Panc1 (cell line): ENCODE results near the gene TBCK. TPM values are rescaled to one million over a fixed set of nuclear protein-coding genes. Genes with fewer than 3 reads are reported as not detected.

ENCODE experiments used
- ATAC-seq: fragments of 200-7000 bp; cut with Tn5 transposase; 2 replicates; pipeline ENCODE4 v1.9.1; 2020; ENCODE audit warnings: mild to moderate bottlenecking, moderate library complexity
- BruUV-seq: library from RNA; stranded (reverse); fragments of 400-500 nt; replicated peaks from 2 replicates; lab custom pipeline; 2021; lab: Mats Ljungman, UMichigan
- CTCF ChIA-PET: fragments of 300-600 bp; sonication (Branson Sonifier 250); formaldehyde crosslinking; loops from one replicate; lab custom pipeline; 2022; ENCODE audit warnings: antibody characterized with exemption; lab: Charles Lee
- POLR2A ChIA-PET: fragments of 300-600 bp; sonication (Branson Sonifier 250); formaldehyde crosslinking; loops from one replicate; lab custom pipeline; 2022; ENCODE audit warnings: antibody characterized with exemption; lab: Charles Lee
- DNase-seq: peaks from one replicate; pipeline ENCODE4 v3.0.0-alpha.2; 2010; ENCODE audit warnings: low read depth, low spot score
- H3K27ac ChIP-seq: 2 replicates; pipeline ENCODE4 v1.5.1; 2011; ENCODE audit warnings: mild to moderate bottlenecking, low read length, inconsistent platforms
- H3K27me3 ChIP-seq: fragments of 200-500 bp; sonication (Bioruptor generic); 2 replicates; pipeline ENCODE4 v1.6.0; 2014; ENCODE audit warnings: low read length, inconsistent platforms; ENCODE audit not compliant: control insufficient read depth, insufficient read depth
- H3K36me3 ChIP-seq: fragments of 200-500 bp; sonication (Bioruptor generic); 2 replicates; pipeline ENCODE4 v1.5.1; 2014; ENCODE audit warnings: inconsistent platforms, mild to moderate bottlenecking, low read length, moderate library complexity; ENCODE audit not compliant: control insufficient read depth, insufficient read depth
- H3K4me1 ChIP-seq: 2 replicates; pipeline ENCODE4 v1.5.1; 2011; ENCODE audit warnings: inconsistent platforms, mild to moderate bottlenecking, low read length, moderate library complexity; ENCODE audit not compliant: control insufficient read depth, insufficient read depth
- H3K4me3 ChIP-seq, 2 experiments: 2 replicates each; pipeline ENCODE4 v1.5.1; 2011 to 2012; ENCODE audit warnings: low read depth in 2 of 2, low read length in 2 of 2, mild to moderate bottlenecking in 2 of 2, inconsistent platforms in 1 of 2, moderate library complexity in 1 of 2
- H3K9me3 ChIP-seq: fragments of 200-500 bp; sonication (Bioruptor generic); 2 replicates; pipeline ENCODE4 v1.5.1; 2014; ENCODE audit warnings: low read depth, mild to moderate bottlenecking, inconsistent platforms, low read length, moderate library complexity; ENCODE audit not compliant: control insufficient read depth, insufficient read depth
- POLR2AphosphoS5 ChIP-seq: IDR thresholded peaks from 2 replicates; pipeline ENCODE4 v1.6.1; 2012; ENCODE audit warnings: mild to moderate bottlenecking, low read depth, low read length, moderate library complexity
- SIN3A ChIP-seq: IDR thresholded peaks from 2 replicates; pipeline ENCODE4 v1.6.1; 2012; ENCODE audit warnings: low read depth, mild to moderate bottlenecking, low read length, moderate library complexity, borderline replicate concordance; ENCODE audit not compliant: insufficient read depth
- TCF7L2 ChIP-seq: IDR thresholded peaks from 2 replicates; pipeline ENCODE4 v1.6.1; 2011; ENCODE audit warnings: mild to moderate bottlenecking, low read depth, low read length, inconsistent platforms
- in situ Hi-C: cut with HindIII; loops from 2 replicates; pipeline ENCODE4 v1.10.0; 2016; ENCODE audit warnings: low sequenced_read_pairs, low pct_unique_long_range_greater_than_20kb
- intact Hi-C: fragments of 100-400 bp; cut with micrococcal nuclease; formaldehyde crosslinking; loops from one replicate; pipeline ENCODE4 v1.10.0; 2022; ENCODE audit not compliant: unreplicated experiment
- total RNA-seq: library from RNA; stranded (reverse); gene quantifications from one replicate; pipeline ENCODE4 v1.2.1, GENCODE V29; 2021; ENCODE audit not compliant: unreplicated experiment
- TF ChIP-seq, protein P1 (sequence below): fragments of 450-650 bp; IDR thresholded peaks from 2 replicates; pipeline ENCODE4 v1.5.1; 2017; ENCODE audit warnings: mild to moderate bottlenecking
- TF ChIP-seq, protein P2 (sequence below), 2 experiments: IDR thresholded peaks; 2 replicates each; pipeline ENCODE4 v1.6.1; 2011 to 2012; ENCODE audit warnings: low read depth in 2 of 2, control low read depth in 1 of 2, low read length in 1 of 2, mild to moderate bottlenecking in 1 of 2, moderate library complexity in 1 of 2; ENCODE audit not compliant: insufficient read depth in 1 of 2

Gene TBCK
- total RNA-seq, 1 experiment from 2014 or later, result 15.1 TPM

DNA sequence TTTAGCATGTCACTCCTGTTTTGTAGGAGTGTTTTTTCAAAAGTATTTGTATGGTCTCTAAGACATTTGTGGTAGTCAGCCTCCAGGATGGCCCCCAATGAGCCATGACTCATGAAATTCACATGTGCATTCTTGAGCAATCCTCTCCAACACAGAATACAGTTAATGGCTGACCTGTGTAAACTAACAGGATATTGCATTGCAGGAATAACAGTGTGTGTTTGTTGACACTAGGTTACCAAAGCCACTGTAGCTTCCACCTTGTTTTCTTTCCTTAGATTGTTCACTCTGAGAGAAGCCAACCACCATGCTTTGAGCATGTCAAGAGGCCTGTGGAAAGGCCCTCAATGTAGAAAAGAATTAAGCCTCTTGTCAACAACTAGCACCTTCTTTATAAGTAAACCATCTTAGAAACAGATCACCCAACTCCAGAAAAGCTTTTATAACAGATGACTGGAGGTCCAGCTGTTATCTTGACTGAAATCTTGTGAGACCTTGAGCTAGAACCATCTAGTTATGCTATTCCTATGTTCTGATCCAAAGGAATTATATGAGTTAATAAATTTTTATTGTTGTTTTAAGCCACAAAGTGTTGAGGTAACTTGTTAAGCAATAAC, 28.5 kb downstream of the TBCK start:
- no peak for ATAC-seq
- H3K4me3 ChIP-seq, result no peak overlapping the region
- H3K27me3 ChIP-seq, result no peaks in the 10 kb centered on the region
- intact Hi-C loops, result no loop called here
- ChIA-PET POLR2A (interaction anchor here (0.5 kb wide), 1 partner anchor 28 kb away, joined by 7 read pairs; the partner anchor contains the start of gene TBCK), CTCF (no interaction called here)
- peak; percentile 17 for DNase-seq
- no peak overlapping the region for H3K27ac ChIP-seq
- H3K9me3 ChIP-seq, result no peaks in the 10 kb centered on the region
- H3K36me3 ChIP-seq, result no peaks in the 10 kb centered on the region
- no TSS peak for BruUV-seq
- no peaks in the 10 kb centered on the region for H3K4me1 ChIP-seq
- in situ Hi-C loops, result no loop called here
- TF ChIP-seq, protein P1, sequence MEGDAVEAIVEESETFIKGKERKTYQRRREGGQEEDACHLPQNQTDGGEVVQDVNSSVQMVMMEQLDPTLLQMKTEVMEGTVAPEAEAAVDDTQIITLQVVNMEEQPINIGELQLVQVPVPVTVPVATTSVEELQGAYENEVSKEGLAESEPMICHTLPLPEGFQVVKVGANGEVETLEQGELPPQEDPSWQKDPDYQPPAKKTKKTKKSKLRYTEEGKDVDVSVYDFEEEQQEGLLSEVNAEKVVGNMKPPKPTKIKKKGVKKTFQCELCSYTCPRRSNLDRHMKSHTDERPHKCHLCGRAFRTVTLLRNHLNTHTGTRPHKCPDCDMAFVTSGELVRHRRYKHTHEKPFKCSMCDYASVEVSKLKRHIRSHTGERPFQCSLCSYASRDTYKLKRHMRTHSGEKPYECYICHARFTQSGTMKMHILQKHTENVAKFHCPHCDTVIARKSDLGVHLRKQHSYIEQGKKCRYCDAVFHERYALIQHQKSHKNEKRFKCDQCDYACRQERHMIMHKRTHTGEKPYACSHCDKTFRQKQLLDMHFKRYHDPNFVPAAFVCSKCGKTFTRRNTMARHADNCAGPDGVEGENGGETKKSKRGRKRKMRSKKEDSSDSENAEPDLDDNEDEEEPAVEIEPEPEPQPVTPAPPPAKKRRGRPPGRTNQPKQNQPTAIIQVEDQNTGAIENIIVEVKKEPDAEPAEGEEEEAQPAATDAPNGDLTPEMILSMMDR, result no peak
- no peak for TF ChIP-seq SIN3A
- TF ChIP-seq, protein P2, sequence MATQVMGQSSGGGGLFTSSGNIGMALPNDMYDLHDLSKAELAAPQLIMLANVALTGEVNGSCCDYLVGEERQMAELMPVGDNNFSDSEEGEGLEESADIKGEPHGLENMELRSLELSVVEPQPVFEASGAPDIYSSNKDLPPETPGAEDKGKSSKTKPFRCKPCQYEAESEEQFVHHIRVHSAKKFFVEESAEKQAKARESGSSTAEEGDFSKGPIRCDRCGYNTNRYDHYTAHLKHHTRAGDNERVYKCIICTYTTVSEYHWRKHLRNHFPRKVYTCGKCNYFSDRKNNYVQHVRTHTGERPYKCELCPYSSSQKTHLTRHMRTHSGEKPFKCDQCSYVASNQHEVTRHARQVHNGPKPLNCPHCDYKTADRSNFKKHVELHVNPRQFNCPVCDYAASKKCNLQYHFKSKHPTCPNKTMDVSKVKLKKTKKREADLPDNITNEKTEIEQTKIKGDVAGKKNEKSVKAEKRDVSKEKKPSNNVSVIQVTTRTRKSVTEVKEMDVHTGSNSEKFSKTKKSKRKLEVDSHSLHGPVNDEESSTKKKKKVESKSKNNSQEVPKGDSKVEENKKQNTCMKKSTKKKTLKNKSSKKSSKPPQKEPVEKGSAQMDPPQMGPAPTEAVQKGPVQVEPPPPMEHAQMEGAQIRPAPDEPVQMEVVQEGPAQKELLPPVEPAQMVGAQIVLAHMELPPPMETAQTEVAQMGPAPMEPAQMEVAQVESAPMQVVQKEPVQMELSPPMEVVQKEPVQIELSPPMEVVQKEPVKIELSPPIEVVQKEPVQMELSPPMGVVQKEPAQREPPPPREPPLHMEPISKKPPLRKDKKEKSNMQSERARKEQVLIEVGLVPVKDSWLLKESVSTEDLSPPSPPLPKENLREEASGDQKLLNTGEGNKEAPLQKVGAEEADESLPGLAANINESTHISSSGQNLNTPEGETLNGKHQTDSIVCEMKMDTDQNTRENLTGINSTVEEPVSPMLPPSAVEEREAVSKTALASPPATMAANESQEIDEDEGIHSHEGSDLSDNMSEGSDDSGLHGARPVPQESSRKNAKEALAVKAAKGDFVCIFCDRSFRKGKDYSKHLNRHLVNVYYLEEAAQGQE (IDR thresholded peaks at IDR 0.05; ENCODE audit: insufficient read depth in 1 of 2, low read depth in 2 of 2, low read length in 1 of 2), result no peak
- TF ChIP-seq TCF7L2, result no peak
- no peak for TF ChIP-seq POLR2AphosphoS5

DNA sequence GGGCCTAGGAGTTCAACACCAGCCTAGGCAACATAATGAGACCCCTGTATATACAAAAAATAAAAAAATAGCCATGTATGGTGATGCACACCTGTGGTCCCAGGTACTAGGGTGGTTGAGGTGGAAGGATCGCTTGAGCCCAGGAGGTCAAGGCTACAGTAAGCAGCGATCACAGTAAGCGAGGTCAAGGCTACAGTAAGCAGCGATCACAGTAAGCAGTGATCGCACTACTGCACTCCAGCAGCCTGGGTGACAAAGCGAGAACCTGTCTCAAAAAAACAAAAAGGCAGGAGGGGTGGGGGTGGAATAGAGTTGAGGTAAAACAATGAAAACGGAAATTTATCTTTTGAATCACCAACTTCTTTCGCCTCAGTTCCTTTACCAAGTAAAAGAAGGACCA, 29.4 kb downstream of the TBCK start:
- ATAC-seq (no peak), DNase-seq (no peak)
- no peak for TF ChIP-seq SIN3A
- TF ChIP-seq, protein P1, result no peak
- TF ChIP-seq, protein P2 (IDR thresholded peaks at IDR 0.05; ENCODE audit: insufficient read depth in 1 of 2, low read depth in 2 of 2, low read length in 1 of 2), result no peak
- no peaks in the 10 kb centered on the region for H3K36me3 ChIP-seq
- in situ Hi-C loops, result no loop called here
- ChIA-PET POLR2A (no interaction called here), CTCF (no interaction called here)
- no peaks in the 10 kb centered on the region for H3K9me3 ChIP-seq
- no TSS peak for BruUV-seq
- intact Hi-C loops, result no loop called here
- no peaks in the 10 kb centered on the region for H3K4me1 ChIP-seq
- H3K27ac ChIP-seq, result no peak overlapping the region
- H3K4me3 ChIP-seq, result no peak overlapping the region
- H3K27me3 ChIP-seq, result no peaks in the 10 kb centered on the region
